ENCODE measurements around the gene BEND7.

The BEND7 gene, protein sequence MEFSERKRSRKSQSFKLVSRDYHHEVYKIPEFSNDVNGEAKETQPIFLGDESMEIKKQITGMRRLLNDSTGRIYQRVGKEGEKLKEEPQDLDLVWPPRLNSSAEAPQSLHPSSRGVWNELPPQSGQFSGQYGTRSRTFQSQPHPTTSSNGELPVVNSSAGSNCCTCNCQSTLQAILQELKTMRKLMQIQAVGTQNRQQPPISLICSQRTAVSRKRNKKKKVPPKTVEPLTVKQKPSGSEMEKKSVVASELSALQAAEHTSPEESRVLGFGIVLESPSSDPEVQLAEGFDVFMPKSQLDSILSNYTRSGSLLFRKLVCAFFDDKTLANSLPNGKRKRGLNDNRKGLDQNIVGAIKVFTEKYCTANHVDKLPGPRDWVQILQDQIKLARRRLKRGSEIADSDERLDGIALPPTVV
- long read RNA-seq: 0 reads

- DNase-seq (ENCODE audit: low read depth in 1 of 2, low spot score in 1 of 2): no peak
- Histone ChIP-seq H3K27ac (replicated peaks) (no peak within 1 kb of the TSS), H3K4me3 (replicated peaks; ENCODE audit: insufficient read depth, low read length) (0 out of 2 replicates have a peak within 1 kb of the TSS, but pooled peaks have one; percentile 6), H3K27me3 (ENCODE audit: insufficient read depth, poor library complexity, severe bottlenecking) (peaks cover 16% of the 10 kb centered on the region)
- TF ChIP-seq POLR2AphosphoS5 (IDR thresholded peaks at IDR 0.05; ENCODE audit: low read depth) (no peak), SPI1 (IDR thresholded peaks at IDR 0.05; ENCODE audit: borderline replicate concordance, low read depth) (no peak), GABPA (IDR thresholded peaks at IDR 0.05; ENCODE audit: low read depth) (no peak)
- TF ChIP-seq, protein P1, sequence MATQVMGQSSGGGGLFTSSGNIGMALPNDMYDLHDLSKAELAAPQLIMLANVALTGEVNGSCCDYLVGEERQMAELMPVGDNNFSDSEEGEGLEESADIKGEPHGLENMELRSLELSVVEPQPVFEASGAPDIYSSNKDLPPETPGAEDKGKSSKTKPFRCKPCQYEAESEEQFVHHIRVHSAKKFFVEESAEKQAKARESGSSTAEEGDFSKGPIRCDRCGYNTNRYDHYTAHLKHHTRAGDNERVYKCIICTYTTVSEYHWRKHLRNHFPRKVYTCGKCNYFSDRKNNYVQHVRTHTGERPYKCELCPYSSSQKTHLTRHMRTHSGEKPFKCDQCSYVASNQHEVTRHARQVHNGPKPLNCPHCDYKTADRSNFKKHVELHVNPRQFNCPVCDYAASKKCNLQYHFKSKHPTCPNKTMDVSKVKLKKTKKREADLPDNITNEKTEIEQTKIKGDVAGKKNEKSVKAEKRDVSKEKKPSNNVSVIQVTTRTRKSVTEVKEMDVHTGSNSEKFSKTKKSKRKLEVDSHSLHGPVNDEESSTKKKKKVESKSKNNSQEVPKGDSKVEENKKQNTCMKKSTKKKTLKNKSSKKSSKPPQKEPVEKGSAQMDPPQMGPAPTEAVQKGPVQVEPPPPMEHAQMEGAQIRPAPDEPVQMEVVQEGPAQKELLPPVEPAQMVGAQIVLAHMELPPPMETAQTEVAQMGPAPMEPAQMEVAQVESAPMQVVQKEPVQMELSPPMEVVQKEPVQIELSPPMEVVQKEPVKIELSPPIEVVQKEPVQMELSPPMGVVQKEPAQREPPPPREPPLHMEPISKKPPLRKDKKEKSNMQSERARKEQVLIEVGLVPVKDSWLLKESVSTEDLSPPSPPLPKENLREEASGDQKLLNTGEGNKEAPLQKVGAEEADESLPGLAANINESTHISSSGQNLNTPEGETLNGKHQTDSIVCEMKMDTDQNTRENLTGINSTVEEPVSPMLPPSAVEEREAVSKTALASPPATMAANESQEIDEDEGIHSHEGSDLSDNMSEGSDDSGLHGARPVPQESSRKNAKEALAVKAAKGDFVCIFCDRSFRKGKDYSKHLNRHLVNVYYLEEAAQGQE (IDR thresholded peaks at IDR 0.05; ENCODE audit: insufficient replicate concordance, low read depth): no peak
These were observed at the start of gene BEND7 for GRCh38 chr10:13528875-13529713. Gene BEND7, minus strand, starts transcription at chr10:13529014. Its CDS starts 481 bp downstream, at chr10:13528533.

GRCh38 chr10:13573960-13574359 is 45.1 kb upstream of the BEND7 start:
- H3K27me3 ChIP-seq (ENCODE audit: insufficient read depth, poor library complexity, severe bottlenecking): no peaks in the 10 kb centered on the region
- H3K27ac ChIP-seq (replicated peaks): no peak overlapping the region
- DNase-seq (ENCODE audit: low read depth in 1 of 2, low spot score in 1 of 2): no peak
- TF ChIP-seq, protein P1 (IDR thresholded peaks at IDR 0.05; ENCODE audit: insufficient replicate concordance, low read depth): no peak
- no peak for TF ChIP-seq POLR2AphosphoS5 (IDR thresholded peaks at IDR 0.05; ENCODE audit: low read depth)
- TF ChIP-seq CTCF (IDR thresholded peaks at IDR 0.05; ENCODE audit: insufficient read depth, low read length): no peak
- TF ChIP-seq GABPA (IDR thresholded peaks at IDR 0.05; ENCODE audit: low read depth): no peak
- no peak for TF ChIP-seq SPI1 (IDR thresholded peaks at IDR 0.05; ENCODE audit: borderline replicate concordance, low read depth)
- no peak overlapping the region for H3K4me3 ChIP-seq (replicated peaks; ENCODE audit: insufficient read depth, low read length)

DNA sequence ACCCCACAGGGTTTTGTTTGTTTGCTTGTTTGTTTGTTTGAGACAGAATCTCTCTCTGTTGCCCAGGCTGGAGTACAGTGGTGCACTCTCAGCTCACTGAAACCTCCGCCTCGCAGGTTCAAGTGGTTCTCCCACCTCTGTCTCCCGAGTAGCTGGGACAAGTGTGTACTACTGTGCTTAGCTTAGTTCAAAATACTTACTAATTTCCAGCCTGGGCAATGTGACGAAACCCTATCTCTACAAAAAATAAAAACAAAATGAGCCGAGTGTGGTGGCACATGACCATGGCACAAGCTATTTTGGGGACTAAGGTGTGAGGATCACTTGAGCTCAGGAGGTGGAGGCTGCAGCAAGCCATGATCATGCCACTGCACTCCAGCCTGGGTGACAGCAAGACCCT is 42.7 kb upstream of the BEND7 start:
- Histone ChIP-seq H3K4me3 (replicated peaks; ENCODE audit: insufficient read depth, low read length) (no peak overlapping the region), H3K27me3 (ENCODE audit: insufficient read depth, poor library complexity, severe bottlenecking) (no peaks in the 10 kb centered on the region)
- TF ChIP-seq CTCF (IDR thresholded peaks at IDR 0.05; ENCODE audit: insufficient read depth, low read length): no peak
- TF ChIP-seq, protein P1 (IDR thresholded peaks at IDR 0.05; ENCODE audit: insufficient replicate concordance, low read depth): no peak
- TF ChIP-seq SPI1 (IDR thresholded peaks at IDR 0.05; ENCODE audit: borderline replicate concordance, low read depth): no peak

More for the DNA sequence above, 42.7 kb upstream of the BEND7 start:
- DNase-seq (ENCODE audit: low read depth in 1 of 2, low spot score in 1 of 2): no peak
- no peak overlapping the region for H3K27ac ChIP-seq (replicated peaks)
